ENCODE data around the gene SRPX2.

Gene SRPX2

GRCh38 chrX:100600758-100601157 is 43.2 kb upstream of the SRPX2 start:
- TF ChIP-seq REST (IDR thresholded peaks at IDR 0.05; ENCODE audit: insufficient read depth in 1 of 2, low read depth in 2 of 2, low read length in 2 of 2) (no peak), FOXP2 (optimal IDR thresholded peaks at IDR 0.05; ENCODE audit: borderline replicate concordance, extremely low read depth, extremely low read length, insufficient read depth) (no peak), TAF1 (IDR thresholded peaks at IDR 0.05; ENCODE audit: borderline replicate concordance, insufficient read depth, low read length) (no peak), SIN3A (IDR thresholded peaks at IDR 0.05; ENCODE audit: borderline replicate concordance, insufficient read depth, low read length) (no peak), POLR2AphosphoS5 (IDR thresholded peaks at IDR 0.05; ENCODE audit: low read depth, low read length) (no peak)

- TF ChIP-seq REST (IDR thresholded peaks at IDR 0.05; ENCODE audit: insufficient read depth in 1 of 2, low read depth in 2 of 2, low read length in 2 of 2), result no peak
Measured at GRCh38 chrX:100606753-100607152, 37.2 kb upstream of the SRPX2 start.

GRCh38 chrX:100609591-100609990 is 34.4 kb upstream of the SRPX2 start:
- TF ChIP-seq REST (IDR thresholded peaks at IDR 0.05; ENCODE audit: insufficient read depth in 1 of 2, low read depth in 2 of 2, low read length in 2 of 2) (no peak), TAF1 (IDR thresholded peaks at IDR 0.05; ENCODE audit: borderline replicate concordance, insufficient read depth, low read length) (no peak), FOXP2 (optimal IDR thresholded peaks at IDR 0.05; ENCODE audit: borderline replicate concordance, extremely low read depth, extremely low read length, insufficient read depth) (no peak), SIN3A (IDR thresholded peaks at IDR 0.05; ENCODE audit: borderline replicate concordance, insufficient read depth, low read length) (no peak), POLR2AphosphoS5 (IDR thresholded peaks at IDR 0.05; ENCODE audit: low read depth, low read length) (no peak)

- TF ChIP-seq REST (IDR thresholded peaks at IDR 0.05; ENCODE audit: insufficient read depth in 1 of 2, low read depth in 2 of 2, low read length in 2 of 2) (no peak), SIN3A (IDR thresholded peaks at IDR 0.05; ENCODE audit: borderline replicate concordance, insufficient read depth, low read length) (no peak), TAF1 (IDR thresholded peaks at IDR 0.05; ENCODE audit: borderline replicate concordance, insufficient read depth, low read length) (no peak), POLR2AphosphoS5 (IDR thresholded peaks at IDR 0.05; ENCODE audit: low read depth, low read length) (no peak), FOXP2 (optimal IDR thresholded peaks at IDR 0.05; ENCODE audit: borderline replicate concordance, extremely low read depth, extremely low read length, insufficient read depth) (no peak)
Measured at GRCh38 chrX:100611951-100612350, 32.0 kb upstream of the SRPX2 start.

- TF ChIP-seq SIN3A (IDR thresholded peaks at IDR 0.05; ENCODE audit: borderline replicate concordance, insufficient read depth, low read length), result no peak
- no peak for TF ChIP-seq REST (IDR thresholded peaks at IDR 0.05; ENCODE audit: insufficient read depth in 1 of 2, low read depth in 2 of 2, low read length in 2 of 2)
- TF ChIP-seq FOXP2 (optimal IDR thresholded peaks at IDR 0.05; ENCODE audit: borderline replicate concordance, extremely low read depth, extremely low read length, insufficient read depth), result no peak
Measured at GRCh38 chrX:100615005-100615404, 29.0 kb upstream of the SRPX2 start.
